ENCODE measurements around the gene BBIP1. TPM values are rescaled to one million over a fixed set of nuclear protein-coding genes. Genes with fewer than 3 reads are reported as not detected.

BBIP1 gene
- total and polyA plus RNA-seq, 5 donors: 24.5 to 30.0 (median 26.9) TPM

- no peaks in the 10 kb centered on the region for H3K27me3 ChIP-seq (ENCODE audit: control insufficient read depth, insufficient read depth)
- ATAC-seq (no peak), DNase-seq (no peak)
- H3K9me3 ChIP-seq (ENCODE audit: control insufficient read depth, low read length): no peaks in the 10 kb centered on the region
- H3K4me1 ChIP-seq (ENCODE audit: control insufficient read depth, insufficient read depth, low read length): peaks cover 26% of the 10 kb centered on the region
- WGBS: 76% methylated on average over 7 of the region's 7 CpGs
- no peak overlapping the region for H3K27ac ChIP-seq (ENCODE audit: low read length)
- no peak overlapping the region for H3K4me3 ChIP-seq (ENCODE audit: low read length)
- intact Hi-C loops (cut with DNase I): no loop called here
Measured at GRCh38 chr10:110860576-110861241, 58.3 kb downstream of the BBIP1 start.

DNA sequence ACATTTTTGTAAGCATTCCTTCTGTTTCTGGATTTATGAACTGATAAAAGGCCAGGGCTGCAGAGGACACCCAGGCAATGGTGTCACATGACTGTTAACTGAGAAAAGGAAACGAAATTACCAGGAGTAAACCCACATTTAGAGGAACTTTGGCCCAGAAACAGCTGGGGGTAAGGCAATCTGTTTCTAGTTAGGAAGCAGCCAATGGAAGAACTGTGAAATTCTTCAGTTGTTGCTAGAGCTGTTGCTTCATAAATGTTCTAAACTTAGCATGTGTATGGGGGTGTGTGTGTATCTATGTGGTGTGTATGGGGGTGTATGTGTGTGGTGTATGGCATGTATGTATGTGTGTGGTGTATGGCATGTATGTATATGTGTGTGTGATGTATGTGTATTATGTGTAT, 59.0 kb downstream of the BBIP1 start:
- 23% methylated on average over 1 of the region's 1 CpG for WGBS
- H3K4me1 ChIP-seq (ENCODE audit: control insufficient read depth, insufficient read depth, low read length): peaks cover 26% of the 10 kb centered on the region
- intact Hi-C loops (cut with DNase I): no loop called here

DNA sequence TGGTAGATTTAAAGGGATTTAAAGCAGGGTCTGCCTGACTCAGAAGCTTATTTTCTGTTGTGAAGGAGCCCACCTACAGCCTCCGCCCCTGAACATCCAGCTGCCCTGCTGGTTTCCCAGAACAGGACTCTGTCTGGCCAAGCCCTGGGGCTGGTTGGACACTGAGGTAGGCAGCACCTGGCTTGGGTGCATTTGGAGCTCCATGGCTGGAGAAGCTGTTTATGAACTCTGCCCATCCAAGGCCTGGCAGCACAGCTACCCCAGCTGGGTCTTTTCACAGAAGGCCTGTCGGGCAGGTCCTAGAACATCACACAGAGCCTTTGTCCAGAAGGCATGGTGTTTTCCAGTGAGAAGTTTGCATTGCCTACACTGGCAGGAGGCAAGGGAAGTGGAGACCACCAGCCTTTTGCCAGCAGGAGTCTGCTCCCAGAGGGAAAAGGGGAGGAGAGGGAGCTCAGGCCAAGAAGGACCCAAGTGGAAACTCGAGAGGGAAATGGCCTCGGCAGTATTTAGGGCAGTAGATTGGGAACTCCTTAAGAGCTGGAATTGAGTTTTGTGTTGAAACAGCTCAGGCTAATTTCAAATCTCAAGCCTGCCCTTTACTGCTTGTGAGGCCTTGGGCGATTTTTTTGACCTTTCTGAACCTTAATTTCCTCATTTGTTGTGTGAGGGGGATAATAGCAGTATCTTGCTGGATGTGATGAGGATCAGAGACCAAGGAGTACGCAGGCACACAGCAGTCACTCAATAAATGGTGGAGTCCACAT, 59.6 kb downstream of the BBIP1 start:
- DNase-seq: peak in 1 of 3 donors; percentile 66
- peaks cover 24% of the 10 kb centered on the region for H3K4me1 ChIP-seq (ENCODE audit: control insufficient read depth, insufficient read depth, low read length)

More for the DNA sequence above, 59.0 kb downstream of the BBIP1 start:
- Histone ChIP-seq H3K4me3 (ENCODE audit: low read length) (no peak overlapping the region), H3K27ac (ENCODE audit: low read length) (peak overlapping the region; percentile 84), H3K9me3 (ENCODE audit: control insufficient read depth, low read length) (no peaks in the 10 kb centered on the region), H3K27me3 (ENCODE audit: control insufficient read depth, insufficient read depth) (no peaks in the 10 kb centered on the region)
- DNase-seq (no peak), ATAC-seq (peak; percentile 56 to 65)

DNA sequence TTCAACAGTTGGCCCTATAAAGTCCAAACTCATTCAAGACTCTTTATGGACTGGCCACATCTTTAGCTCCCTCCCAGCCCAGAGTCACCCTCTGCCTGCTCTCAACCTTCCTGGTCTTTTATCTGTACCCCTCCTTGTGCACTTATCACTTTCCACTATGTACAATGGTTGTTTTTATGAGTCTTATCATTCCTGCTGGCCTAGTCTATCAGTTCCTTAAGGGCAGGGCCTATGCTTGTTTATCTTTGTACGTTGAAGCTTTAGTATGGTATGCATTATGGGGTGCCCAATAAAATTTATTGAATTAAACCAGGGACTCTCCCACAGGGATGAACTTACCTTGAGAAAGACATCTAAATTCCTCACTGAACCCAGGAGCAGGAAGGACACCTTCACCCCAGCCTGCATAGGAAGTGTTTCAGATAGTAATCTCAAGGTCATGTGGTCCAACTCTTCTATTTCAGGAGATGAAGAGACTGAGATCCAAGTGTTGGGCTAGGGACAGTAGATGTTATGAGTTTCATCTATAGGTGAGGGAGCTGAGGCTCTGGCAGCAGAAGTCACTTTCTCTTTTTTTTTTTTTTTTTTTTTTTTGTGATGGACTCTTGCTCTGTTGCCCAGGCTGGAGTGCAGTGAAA, 60.6 kb downstream of the BBIP1 start:
- Histone ChIP-seq H3K27ac (ENCODE audit: low read length) (no peak overlapping the region), H3K4me1 (ENCODE audit: control insufficient read depth, insufficient read depth, low read length) (peaks cover 21% of the 10 kb centered on the region), H3K4me3 (ENCODE audit: low read length) (no peak overlapping the region), H3K27me3 (ENCODE audit: control insufficient read depth, insufficient read depth) (no peaks in the 10 kb centered on the region), H3K9me3 (ENCODE audit: control insufficient read depth, low read length) (no peaks in the 10 kb centered on the region)
- DNase-seq: no peak
- intact Hi-C loops (cut with DNase I): no loop called here
- WGBS: 23% methylated on average over 1 of the region's 1 CpG
- peak; percentile 36 to 40 for ATAC-seq

More for the DNA sequence above, 59.6 kb downstream of the BBIP1 start:
- Histone ChIP-seq H3K27me3 (ENCODE audit: control insufficient read depth, insufficient read depth) (no peaks in the 10 kb centered on the region), H3K4me3 (ENCODE audit: low read length) (no peak overlapping the region), H3K9me3 (ENCODE audit: control insufficient read depth, low read length) (no peaks in the 10 kb centered on the region), H3K27ac (ENCODE audit: low read length) (peak overlapping the region; percentile 84)
- peak; percentile 10 to 35 for ATAC-seq
- intact Hi-C loops (cut with DNase I): no loop called here
- 67% methylated on average over 6 of the region's 6 CpGs for WGBS

- Histone ChIP-seq H3K4me1 (ENCODE audit: control insufficient read depth, insufficient read depth, low read length) (peaks cover 21% of the 10 kb centered on the region), H3K4me3 (ENCODE audit: low read length) (no peak overlapping the region), H3K9me3 (ENCODE audit: control insufficient read depth, low read length) (no peaks in the 10 kb centered on the region), H3K27me3 (ENCODE audit: control insufficient read depth, insufficient read depth) (no peaks in the 10 kb centered on the region), H3K27ac (ENCODE audit: low read length) (peak overlapping the region; percentile 23)
- peak; percentile 48 to 60 for ATAC-seq
- intact Hi-C loops (cut with DNase I): no loop called here
- no peak for DNase-seq
- WGBS: 28% methylated on average over 12 of the region's 12 CpGs
Measured at GRCh38 chr10:110857265-110858171, 61.5 kb downstream of the BBIP1 start.

DNA sequence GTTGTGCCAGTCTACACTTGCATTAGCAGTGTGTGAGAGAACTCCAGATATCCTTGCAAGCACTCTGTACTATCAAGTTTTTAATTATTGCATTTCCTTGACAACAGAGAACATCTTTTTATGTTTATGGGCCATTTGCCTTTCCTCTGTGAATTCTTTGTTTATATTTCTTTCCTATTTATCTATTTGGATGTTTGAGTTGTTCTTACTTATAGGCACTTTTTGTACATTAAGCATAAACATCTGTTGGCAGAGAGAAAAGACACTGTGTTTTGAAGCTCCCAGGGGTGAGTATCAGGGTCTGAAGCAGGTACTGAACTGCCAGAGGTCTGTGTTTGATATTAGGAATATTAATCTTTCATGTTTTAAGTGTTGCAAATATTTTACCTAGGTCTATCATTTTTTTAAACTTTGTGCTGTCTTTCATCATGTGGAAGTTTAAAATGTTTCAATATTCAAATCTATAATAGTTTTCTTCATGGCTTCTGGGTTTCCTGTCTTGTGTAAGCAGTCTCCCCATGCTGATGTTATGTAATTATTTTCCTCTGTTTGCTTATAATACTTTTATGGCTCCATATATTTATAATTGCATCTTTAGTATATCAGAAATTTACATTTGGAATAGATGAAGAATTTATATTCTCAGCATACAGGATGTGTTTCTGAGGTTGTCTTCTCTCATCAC, 64.9 kb downstream of the BBIP1 start:
- Histone ChIP-seq H3K4me3 (ENCODE audit: low read length) (no peak overlapping the region), H3K27me3 (ENCODE audit: control insufficient read depth, insufficient read depth) (no peaks in the 10 kb centered on the region), H3K27ac (ENCODE audit: low read length) (no peak overlapping the region), H3K9me3 (ENCODE audit: control insufficient read depth, low read length) (no peaks in the 10 kb centered on the region), H3K4me1 (ENCODE audit: control insufficient read depth, insufficient read depth, low read length) (peaks cover 11% of the 10 kb centered on the region)
- intact Hi-C loops (cut with DNase I): no loop called here
- ATAC-seq (no peak), DNase-seq (no peak)

GRCh38 chr10:110852947-110853346, 66.0 kb downstream of the BBIP1 start:
- 85% methylated on average over 4 of the region's 4 CpGs for WGBS
- Histone ChIP-seq H3K4me3 (ENCODE audit: low read length) (no peak overlapping the region), H3K27me3 (ENCODE audit: control insufficient read depth, insufficient read depth) (no peaks in the 10 kb centered on the region), H3K4me1 (ENCODE audit: control insufficient read depth, insufficient read depth, low read length) (peaks cover 8% of the 10 kb centered on the region), H3K27ac (ENCODE audit: low read length) (no peak overlapping the region), H3K9me3 (ENCODE audit: control insufficient read depth, low read length) (no peaks in the 10 kb centered on the region)
- ATAC-seq (no peak), DNase-seq (no peak)
- intact Hi-C loops (cut with DNase I): no loop called here

- intact Hi-C loops (cut with DNase I): no loop called here
- peaks cover 2% of the 10 kb centered on the region for H3K4me1 ChIP-seq (ENCODE audit: control insufficient read depth, insufficient read depth, low read length)
- WGBS: 70% methylated on average over 7 of the region's 7 CpGs
- no peak for DNase-seq
- ATAC-seq: peak; percentile 18 to 39
- H3K9me3 ChIP-seq (ENCODE audit: control insufficient read depth, low read length): no peaks in the 10 kb centered on the region
- H3K4me3 ChIP-seq (ENCODE audit: low read length): no peak overlapping the region
- H3K27me3 ChIP-seq (ENCODE audit: control insufficient read depth, insufficient read depth): no peaks in the 10 kb centered on the region
- no peak overlapping the region for H3K27ac ChIP-seq (ENCODE audit: low read length)
Measured at GRCh38 chr10:110852255-110852896, 66.6 kb downstream of the BBIP1 start.

DNA sequence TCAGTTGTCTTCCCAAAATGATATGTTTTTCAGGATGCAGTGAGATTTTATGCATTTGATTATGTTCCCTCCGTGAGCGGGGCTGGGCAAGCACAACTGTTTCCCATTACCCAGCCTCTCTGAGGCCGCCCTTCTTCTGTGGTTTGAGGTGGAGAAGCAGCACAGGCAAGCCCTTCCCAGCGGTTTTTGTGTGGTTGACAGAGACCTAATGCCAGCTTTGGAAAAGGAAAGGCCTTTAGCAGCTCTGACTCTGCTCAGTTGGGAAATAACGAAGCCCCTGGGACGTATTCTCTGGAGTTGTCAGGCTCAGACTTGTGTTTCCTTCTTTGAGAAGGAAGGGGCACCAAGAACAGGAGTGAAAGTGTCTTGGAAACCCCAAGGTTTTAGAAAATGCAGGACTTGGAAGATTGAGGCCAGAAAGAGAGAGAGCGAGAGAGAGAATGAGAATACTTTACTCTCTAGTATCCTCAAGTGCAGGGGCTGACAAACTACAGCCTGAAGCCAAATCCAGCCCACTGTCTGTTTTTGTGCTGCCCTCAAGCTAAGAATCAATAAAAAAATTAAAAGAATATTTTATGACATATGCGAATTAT, 67.9 kb downstream of the BBIP1 start:
- WGBS: 74% methylated on average over 8 of the region's 8 CpGs
- DNase-seq: no peak

More for the DNA sequence above, 67.9 kb downstream of the BBIP1 start:
- H3K27me3 ChIP-seq (ENCODE audit: control insufficient read depth, insufficient read depth): no peaks in the 10 kb centered on the region
- H3K4me3 ChIP-seq (ENCODE audit: low read length): no peak overlapping the region
- H3K27ac ChIP-seq (ENCODE audit: low read length): no peak overlapping the region
- intact Hi-C loops (cut with DNase I): no loop called here
- H3K4me1 ChIP-seq (ENCODE audit: control insufficient read depth, insufficient read depth, low read length): no peaks in the 10 kb centered on the region
- no peak for ATAC-seq
- H3K9me3 ChIP-seq (ENCODE audit: control insufficient read depth, low read length): no peaks in the 10 kb centered on the region

Data from right cardiac atrium (tissue), 5 donors.